K562 (cell line): Measurements from ENCODE around the gene HOGA1.

ENCODE experiments used
- BACH1 ChIP-seq: fragments of 200-800 bp; sonication (Bioruptor generic); IDR thresholded peaks from 2 replicates; pipeline ENCODE4 v1.6.1; 2016; ENCODE audit warnings: missing genetic modification characterization, missing compliant biosample characterization
- CBX8 ChIP-seq: fragments of 200-600 bp; sonication (generic); IDR thresholded peaks from 2 replicates; pipeline ENCODE4 v1.6.1; 2012; ENCODE audit warnings: borderline replicate concordance, mixed run types, low read depth, mild to moderate bottlenecking, moderate library complexity, mixed read lengths, low read length, control low read depth, inconsistent platforms; ENCODE audit not compliant: poor library complexity, severe bottlenecking; ENCODE audit errors: extremely low read depth
- HCFC1 ChIP-seq: IDR thresholded peaks from 2 replicates; pipeline ENCODE4 v1.6.1; 2012; ENCODE audit warnings: low read depth, low read length, improper control_type of control experiment
- POLR2A ChIP-seq: fragments of 450-650 bp; conservative IDR thresholded peaks from 2 replicates; pipeline ENCODE4 v1.6.1; 2016
- SP1 ChIP-seq: sonication (generic); formaldehyde crosslinking; IDR thresholded peaks from 2 replicates; pipeline ENCODE4 v1.8.1; 2022; ENCODE audit warnings: mild to moderate bottlenecking, missing genetic modification reagents
- ZNF124 ChIP-seq: sonication (generic); formaldehyde crosslinking; IDR thresholded peaks from 2 replicates; pipeline ENCODE4 v1.8.1; 2022; ENCODE audit warnings: missing genetic modification reagents

DNA sequence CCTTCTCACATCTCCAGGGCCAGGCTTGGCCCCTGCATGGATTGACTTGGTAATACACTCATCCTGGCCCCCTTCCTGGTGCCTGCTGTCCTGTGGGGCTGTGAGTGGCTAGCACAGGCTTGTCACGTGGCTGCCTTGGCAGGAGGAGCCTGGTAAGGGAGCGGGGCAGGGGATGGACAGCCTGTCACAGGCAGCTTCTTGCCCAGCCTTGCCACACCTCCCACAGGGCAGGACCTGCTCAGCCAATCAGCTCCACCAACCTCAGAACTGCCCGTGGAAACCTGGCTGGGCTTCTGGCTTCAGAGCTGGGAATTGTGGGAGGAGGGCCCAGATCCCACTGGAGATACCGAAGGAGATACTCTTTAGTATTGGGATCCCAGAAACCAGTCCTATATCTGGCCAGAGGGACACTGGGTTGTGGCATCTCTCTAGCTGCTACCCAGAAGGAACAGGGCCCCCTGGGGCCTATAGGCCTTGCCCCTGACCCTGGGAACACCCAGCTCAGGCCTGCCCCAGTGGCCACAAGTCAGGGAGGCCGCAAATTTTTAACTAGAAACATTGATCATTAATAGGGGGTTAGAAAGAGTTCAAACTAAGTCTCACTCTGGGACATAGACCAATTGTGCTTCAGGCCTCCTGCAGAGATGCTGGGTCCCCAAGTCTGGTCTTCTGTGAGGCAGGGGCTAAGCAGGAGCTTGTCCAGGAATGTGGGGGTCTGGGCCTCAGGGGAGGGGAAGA, at the start of gene HOGA1:
- TF ChIP-seq ZNF124 (CRISPR knock-in tag) = no peak
- TF ChIP-seq CBX8 = no peak
- TF ChIP-seq HCFC1 = no peak
- no peak for TF ChIP-seq SP1 (CRISPR knock-in tag)
- no peak for TF ChIP-seq POLR2A
- TF ChIP-seq BACH1 (tag) = no peak
